ENCODE data around the gene PI4KB. TPM values are rescaled to one million over a fixed set of nuclear protein-coding genes. Genes with fewer than 3 reads are reported as not detected.

The PI4KB gene
- total RNA-seq, 2 donors from 2014 or later: 47.2 to 53.5 TPM

DNA sequence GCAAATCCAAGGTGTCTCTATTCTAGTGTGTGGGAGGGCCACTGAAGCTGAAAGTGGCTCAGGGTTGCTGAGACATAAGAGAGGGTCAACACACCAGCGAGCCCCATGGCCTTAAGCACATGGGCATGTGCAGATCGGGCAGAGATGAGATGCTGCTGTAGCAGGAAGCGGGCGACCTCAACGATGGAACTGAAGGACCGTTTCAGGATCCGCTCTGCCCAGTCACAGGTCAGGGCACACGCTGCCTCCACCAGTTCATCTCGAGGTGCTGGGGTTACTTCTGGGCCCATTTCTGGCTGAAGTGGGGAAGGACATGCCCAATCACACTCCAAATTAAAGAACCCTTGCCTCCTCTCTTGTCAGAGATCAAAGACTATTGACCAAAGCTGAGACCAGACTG lies 16.4 kb upstream of the PI4KB start:
- TF ChIP-seq, protein P1, sequence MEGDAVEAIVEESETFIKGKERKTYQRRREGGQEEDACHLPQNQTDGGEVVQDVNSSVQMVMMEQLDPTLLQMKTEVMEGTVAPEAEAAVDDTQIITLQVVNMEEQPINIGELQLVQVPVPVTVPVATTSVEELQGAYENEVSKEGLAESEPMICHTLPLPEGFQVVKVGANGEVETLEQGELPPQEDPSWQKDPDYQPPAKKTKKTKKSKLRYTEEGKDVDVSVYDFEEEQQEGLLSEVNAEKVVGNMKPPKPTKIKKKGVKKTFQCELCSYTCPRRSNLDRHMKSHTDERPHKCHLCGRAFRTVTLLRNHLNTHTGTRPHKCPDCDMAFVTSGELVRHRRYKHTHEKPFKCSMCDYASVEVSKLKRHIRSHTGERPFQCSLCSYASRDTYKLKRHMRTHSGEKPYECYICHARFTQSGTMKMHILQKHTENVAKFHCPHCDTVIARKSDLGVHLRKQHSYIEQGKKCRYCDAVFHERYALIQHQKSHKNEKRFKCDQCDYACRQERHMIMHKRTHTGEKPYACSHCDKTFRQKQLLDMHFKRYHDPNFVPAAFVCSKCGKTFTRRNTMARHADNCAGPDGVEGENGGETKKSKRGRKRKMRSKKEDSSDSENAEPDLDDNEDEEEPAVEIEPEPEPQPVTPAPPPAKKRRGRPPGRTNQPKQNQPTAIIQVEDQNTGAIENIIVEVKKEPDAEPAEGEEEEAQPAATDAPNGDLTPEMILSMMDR (IDR thresholded peaks at IDR 0.05): no peak
- no peak for DNase-seq
- Histone ChIP-seq H3K9ac (ENCODE audit: low read depth in 2 of 2, low read length in 2 of 2) (no peak overlapping the region), H3K4me1 (peaks cover 5% of the 10 kb centered on the region), H3K27ac (no peak overlapping the region), H3K4me3 (no peak overlapping the region), H3K36me3 (no peaks in the 10 kb centered on the region), H3K27me3 (no peaks in the 10 kb centered on the region), H3K9me3 (no peaks in the 10 kb centered on the region)
- intact Hi-C loops (cut with DNase I): loop anchor here (5.0 kb wide), 2 partner anchors 41 to 54 kb away; partner anchors contain the start of gene PSMB4

GRCh38 chr1:151342569-151342968 lies 15.4 kb upstream of the PI4KB start:
- Histone ChIP-seq H3K36me3 (no peaks in the 10 kb centered on the region), H3K9me3 (no peaks in the 10 kb centered on the region), H3K4me1 (peaks cover 5% of the 10 kb centered on the region), H3K4me3 (no peak overlapping the region), H3K9ac (ENCODE audit: low read depth in 2 of 2, low read length in 2 of 2) (no peak overlapping the region), H3K27ac (no peak overlapping the region), H3K27me3 (no peaks in the 10 kb centered on the region)
- DNase-seq: no peak
- TF ChIP-seq, protein P1 (IDR thresholded peaks at IDR 0.05): no peak
- intact Hi-C loops (cut with DNase I): loop anchor here (5.0 kb wide), 2 partner anchors 40 to 55 kb away; partner anchors contain the start of gene PSMB4

- no peak for DNase-seq
- H3K9ac ChIP-seq (ENCODE audit: low read depth in 2 of 2, low read length in 2 of 2): no peak overlapping the region
- intact Hi-C loops (cut with DNase I): loop anchor here (5.0 kb wide), 2 partner anchors 40 to 55 kb away; partner anchors contain the start of gene PSMB4
- H3K4me3 ChIP-seq: no peak overlapping the region
- peaks cover 5% of the 10 kb centered on the region for H3K4me1 ChIP-seq
- H3K27ac ChIP-seq: no peak overlapping the region
- TF ChIP-seq, protein P1 (IDR thresholded peaks at IDR 0.05): no peak
- no peaks in the 10 kb centered on the region for H3K27me3 ChIP-seq
- no peaks in the 10 kb centered on the region for H3K9me3 ChIP-seq
- no peaks in the 10 kb centered on the region for H3K36me3 ChIP-seq
These were observed 14.8 kb upstream of the PI4KB start for GRCh38 chr1:151342021-151342420.

DNA sequence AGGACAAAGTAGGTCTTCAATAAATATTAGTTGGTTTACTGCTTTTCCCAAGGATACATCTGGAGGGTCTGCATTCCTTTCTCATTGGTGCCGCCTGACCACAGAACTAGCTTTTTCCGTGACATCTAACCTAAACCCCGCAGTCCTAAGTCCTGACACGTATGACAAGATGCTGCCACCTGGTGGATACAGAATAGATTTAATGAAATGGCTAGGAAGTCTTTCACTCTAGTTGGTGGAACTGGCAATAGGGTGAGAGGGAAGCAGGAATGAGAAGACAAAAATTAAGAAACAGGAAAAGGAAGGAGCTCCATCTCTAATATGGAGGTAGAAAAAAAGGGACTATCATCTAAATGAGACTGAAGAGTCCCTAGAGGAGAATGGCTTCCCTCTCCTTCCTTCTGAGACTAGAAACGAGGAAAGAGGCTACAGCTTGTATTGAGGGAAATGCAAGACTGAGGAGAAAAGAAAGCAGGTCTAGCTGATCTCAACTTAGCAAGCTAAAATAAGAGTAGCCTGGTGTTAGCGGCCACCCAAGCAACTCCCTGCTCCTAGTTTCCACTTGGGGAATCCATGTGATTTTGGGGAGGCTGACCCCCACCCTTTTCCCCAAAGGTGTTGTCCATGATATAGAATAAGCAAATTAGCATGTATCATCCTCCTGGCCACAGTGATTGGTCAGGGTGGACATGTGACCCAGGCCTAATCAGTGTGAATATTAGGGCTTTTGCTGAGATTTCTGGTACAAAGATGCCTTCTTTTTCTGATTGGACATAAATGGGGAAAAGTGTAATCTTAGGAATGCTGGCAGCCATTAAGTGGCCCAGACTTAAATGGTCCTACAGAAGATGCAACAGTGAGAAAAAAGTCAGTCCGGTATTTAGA lies 13.9 kb upstream of the PI4KB start:
- Histone ChIP-seq H3K4me1 (peaks cover 3% of the 10 kb centered on the region), H3K4me3 (no peak overlapping the region), H3K9me3 (no peaks in the 10 kb centered on the region), H3K9ac (ENCODE audit: low read depth in 2 of 2, low read length in 2 of 2) (no peak overlapping the region), H3K27ac (no peak overlapping the region), H3K27me3 (no peaks in the 10 kb centered on the region), H3K36me3 (no peaks in the 10 kb centered on the region)
- intact Hi-C loops (cut with DNase I): loop anchor here (5.0 kb wide), 2 partner anchors 39 to 56 kb away; partner anchors contain the start of gene PSMB4
- TF ChIP-seq, protein P1 (IDR thresholded peaks at IDR 0.05): peak; percentile 61
- peak; percentile 69 for DNase-seq

- Histone ChIP-seq H3K9me3 (no peaks in the 10 kb centered on the region), H3K9ac (ENCODE audit: low read depth in 2 of 2, low read length in 2 of 2) (no peak overlapping the region), H3K4me1 (no peaks in the 10 kb centered on the region), H3K36me3 (no peaks in the 10 kb centered on the region), H3K27me3 (no peaks in the 10 kb centered on the region), H3K27ac (no peak overlapping the region), H3K4me3 (no peak overlapping the region)
- intact Hi-C loops (cut with DNase I): no loop called here
- TF ChIP-seq, protein P1 (IDR thresholded peaks at IDR 0.05): no peak
- no peak for DNase-seq
These were observed 9.3 kb upstream of the PI4KB start for GRCh38 chr1:151336556-151336955.
